HCEC 1CT (cell line): ENCODE data around the gene MYL6.
A peak's percentile ranks its signal among the peaks of the same experiment; 100 is the strongest.
"Not testable (repeated sequence)": the region's sequence is repeated elsewhere in the genome, so short reads cannot be mapped to it uniquely, and the experiment has no call there.

ENCODE experiments used
- DNase-seq: peaks from one replicate; pipeline ENCODE4 v3.0.0-alpha.2; 2017

Gene MYL6

DNA sequence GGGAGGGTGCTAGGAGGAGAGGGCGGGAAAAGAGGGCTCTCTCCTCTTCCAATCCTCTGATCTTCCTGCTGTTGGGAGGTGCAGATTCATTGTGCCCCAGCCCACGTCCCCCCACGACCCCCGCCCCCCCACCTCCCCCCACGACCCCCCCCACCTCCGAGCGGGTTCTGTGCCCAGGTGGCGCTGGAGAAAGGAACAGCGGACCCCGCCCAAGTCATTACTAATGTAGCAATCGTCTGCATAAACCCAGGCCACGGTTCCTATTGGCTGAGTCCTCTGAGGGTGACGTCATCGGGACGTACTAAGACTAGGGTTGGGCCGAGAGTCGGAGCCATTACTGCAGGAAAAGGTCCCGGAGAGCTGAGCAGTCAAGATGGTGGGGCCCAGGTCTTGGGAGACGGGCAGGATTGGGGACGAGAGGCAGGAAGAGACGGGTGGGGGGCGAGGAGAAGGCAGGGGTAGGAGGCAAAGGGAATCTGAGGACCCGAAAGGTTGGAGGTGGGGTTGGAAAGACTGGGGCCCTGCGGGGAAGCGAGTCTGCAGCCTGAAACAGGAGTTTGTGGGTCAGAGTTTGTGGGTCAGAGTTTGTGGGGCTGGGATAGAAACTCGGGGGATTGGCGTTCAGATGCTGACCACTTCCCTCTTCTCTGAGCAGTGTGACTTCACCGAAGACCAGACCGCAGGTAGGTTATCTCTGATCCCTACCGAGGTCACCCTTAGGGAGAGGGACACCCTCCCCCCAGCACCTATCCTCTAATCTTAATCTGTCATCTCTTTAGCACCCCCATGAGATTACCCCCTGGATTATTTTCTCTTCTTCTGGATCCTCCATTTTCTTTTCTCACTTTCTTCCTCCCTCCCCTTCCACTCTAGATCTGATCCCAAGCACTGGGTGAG, at the start of gene MYL6:
Gene MYL6 (plus strand): TSS at position 331 of the 897 bp plus-strand sequence. CDS start 43 bp downstream, at position 374.
- DNase-seq, result peak; percentile 98

DNA sequence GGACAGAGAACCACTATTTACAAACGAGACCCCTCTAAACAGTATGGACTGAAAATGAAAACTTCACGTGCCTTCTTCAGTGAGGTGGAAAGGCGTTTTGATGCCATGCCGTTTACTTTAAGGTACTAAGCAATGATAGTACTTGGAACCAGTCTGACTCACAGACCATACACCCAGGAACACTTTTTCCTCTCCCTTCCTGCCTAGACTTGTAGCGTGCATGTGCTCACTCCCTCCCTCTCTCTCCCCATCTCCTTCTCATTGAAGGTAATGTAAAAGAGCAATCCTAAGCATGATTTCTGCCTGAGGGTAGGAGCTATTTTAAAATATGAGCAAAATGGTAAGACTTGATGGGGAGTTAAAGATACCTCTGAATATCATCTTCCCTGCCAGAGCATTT, 47.6 kb upstream of the MYL6 start:
- no peak for DNase-seq

DNA sequence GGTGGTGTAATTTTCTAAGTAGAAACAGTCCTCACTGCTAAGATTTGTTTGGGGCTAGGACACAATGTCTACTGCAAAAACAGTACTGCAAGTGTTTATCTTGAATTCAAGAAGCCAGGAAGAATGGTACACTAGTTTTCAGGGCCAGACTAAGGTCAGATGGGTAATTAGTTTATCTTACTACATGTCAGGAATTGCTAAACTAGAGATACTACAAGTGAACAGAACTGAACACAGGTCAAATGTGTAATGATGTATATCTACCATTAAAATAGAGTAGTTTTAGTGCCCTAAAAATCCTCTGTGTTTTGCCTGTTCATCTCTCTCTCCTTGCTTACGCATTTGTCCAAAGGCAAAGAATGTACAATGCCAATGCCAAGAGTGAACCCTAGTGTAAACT, 44.1 kb upstream of the MYL6 start:
- DNase-seq, result no peak

DNA sequence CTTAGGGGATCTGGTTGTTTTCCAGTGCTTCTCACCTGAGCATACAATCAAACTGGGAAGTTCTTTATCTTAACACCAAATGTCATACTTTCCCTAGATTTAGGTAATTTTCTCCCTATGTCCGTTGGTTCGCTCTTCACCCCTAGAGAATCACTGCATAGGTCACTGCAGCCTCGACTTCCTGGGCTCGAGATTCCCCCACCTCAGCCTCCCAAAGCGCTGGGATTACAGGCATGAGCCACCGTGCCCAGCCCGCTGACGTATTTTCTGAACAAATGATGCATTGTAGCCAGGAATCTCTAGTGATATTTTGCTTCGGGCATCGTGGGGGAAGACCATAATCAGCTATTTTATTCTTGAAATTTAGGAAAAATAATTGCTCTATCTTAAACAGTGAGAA, 42.8 kb upstream of the MYL6 start:
- no peak for DNase-seq

DNA sequence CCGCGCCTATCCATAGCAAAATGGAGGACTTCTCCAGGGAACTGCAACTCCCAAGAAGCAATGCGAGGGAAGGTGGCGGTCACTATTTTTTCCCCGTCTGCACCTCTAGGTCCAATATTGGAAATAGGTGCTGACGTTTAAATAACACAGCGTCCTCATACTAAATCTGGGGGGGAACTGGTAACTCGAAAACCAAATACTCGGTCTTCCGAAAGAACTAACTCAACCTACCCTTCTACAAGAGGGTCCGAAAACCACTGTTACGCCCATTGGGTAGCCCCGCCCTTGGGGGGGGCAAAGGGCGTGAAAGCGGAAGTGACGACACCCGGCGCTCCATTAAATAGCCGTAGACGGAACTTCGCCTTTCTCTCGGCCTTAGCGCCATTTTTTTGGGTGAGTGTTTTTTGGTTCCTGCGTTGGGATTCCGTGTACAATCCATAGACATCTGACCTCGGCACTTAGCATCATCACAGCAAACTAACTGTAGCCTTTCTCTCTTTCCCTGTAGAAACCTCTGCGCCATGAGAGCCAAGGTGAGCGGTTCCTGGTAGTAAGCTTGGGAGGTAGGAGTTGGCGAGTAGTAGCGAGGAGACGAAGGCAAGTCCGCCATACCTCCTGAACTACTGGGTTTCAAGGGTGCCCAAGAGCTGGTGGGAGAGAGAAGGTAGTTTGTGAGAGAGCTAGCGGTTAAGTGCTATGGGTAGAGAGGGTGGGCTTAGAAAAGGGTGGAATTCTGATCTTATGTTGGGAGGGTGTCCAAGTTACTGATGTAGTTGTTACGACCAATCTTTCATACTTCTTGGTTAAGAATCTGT, 41.7 kb upstream of the MYL6 start, which contains the start of gene RPL41:
Gene RPL41 (plus strand): TSS at position 367 of the 815 bp plus-strand sequence.
- peak; percentile 86 for DNase-seq

DNA sequence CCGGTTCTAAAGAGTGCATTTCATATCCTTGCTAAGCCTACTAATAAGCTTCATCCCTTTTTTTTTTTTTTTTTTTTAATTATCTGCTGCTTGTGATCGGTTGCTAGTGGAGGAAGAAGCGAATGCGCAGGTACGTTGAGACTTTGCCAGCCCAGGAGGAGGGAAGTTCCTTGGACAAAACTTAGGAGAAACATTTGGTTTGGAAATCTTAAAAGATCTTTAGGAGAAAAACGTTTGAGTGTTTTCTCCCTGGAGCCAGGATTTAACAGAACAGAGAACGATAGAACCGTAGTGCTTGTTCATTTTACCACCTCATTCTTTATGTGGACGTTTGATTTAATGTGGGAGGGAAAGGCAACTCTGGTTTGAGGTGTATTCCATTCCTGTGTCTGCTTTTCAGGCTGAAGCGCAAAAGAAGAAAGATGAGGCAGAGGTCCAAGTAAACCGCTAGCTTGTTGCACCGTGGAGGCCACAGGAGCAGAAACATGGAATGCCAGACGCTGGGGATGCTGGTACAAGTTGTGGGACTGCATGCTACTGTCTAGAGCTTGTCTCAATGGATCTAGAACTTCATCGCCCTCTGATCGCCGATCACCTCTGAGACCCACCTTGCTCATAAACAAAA, 41.0 kb upstream of the MYL6 start:
- not testable (repeated sequence) for DNase-seq

DNA sequence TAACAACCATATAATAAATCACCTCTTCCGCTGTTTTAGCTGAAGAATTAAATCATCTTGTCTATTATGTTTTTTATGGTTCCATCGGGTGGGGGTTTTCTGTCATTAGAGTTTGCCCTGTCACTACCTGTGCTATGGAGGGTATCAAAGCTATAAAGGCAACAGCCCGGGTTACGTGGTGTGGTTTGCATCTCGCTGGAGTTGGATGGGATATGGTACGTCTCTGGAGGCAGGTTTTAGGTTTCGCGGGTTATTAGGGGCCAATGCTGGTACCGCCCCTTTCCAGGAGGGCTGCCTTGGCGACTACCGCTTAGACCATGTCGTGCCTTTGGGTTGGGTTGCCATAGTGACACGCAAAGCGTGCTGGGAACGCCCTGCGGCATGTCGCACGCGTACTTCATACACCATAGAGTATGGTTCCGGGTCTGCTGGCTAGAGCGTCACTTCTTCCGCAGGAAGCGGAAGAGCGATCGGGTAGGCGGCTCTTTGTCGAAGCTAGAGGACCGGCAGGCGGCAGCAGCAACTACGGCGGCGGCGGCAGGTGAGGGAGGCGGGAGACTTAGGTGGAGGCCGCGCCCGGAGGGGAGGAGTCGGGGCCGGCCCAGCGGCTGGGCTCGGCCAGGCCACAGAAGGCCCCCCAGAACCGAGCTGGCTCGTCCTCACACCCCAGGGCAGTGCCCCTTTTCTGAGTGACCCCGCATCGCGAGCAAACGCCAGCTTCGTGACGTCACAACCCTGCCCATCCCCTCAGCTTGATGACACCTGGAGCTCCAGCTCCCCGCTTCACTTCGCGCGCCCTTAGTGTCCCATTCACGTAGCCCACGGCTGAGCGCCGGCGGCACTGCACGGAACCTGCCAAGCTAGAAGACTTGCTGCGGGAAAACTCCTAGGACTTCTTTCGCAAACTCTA, 40.1 kb upstream of the MYL6 start, which contains the start of gene ZC3H10:
Gene ZC3H10 (plus strand): TSS at position 489 of the 910 bp plus-strand sequence. CDS start 2,297 bp downstream, outside the sequence.
- DNase-seq, result peak; percentile 100

DNA sequence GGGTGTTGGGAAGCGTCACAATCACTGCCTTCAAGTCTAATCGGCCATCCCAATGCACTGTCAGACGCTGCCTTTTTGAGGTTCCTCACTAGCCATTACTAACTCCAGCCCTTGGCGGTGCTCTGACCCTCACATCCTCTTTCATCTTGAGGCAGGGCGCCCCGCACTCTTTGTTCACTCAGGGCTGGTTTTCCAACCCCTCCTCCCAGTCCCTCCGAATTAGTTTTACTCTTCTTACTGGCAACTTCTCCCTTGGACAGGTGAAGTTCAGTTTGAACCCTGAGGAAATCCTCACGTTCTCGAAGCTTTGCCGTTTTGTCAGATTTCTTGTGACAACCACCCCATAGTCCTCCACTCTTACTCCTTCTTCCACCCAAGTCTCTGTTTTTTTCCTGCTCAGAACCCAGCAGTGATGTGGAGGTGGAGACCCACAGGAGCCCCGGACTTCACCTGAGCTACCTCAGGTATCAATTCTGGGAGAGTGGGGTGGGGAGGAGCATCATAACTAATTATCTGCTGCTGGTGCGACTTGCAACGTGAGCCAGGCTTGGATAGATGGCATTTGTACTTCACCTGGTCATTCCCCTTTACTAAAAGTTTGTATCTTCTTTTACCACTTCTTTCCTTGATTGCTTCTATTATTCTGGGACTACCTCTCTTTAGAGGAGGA, 39.3 kb upstream of the MYL6 start:
- DNase-seq, result no peak

DNA sequence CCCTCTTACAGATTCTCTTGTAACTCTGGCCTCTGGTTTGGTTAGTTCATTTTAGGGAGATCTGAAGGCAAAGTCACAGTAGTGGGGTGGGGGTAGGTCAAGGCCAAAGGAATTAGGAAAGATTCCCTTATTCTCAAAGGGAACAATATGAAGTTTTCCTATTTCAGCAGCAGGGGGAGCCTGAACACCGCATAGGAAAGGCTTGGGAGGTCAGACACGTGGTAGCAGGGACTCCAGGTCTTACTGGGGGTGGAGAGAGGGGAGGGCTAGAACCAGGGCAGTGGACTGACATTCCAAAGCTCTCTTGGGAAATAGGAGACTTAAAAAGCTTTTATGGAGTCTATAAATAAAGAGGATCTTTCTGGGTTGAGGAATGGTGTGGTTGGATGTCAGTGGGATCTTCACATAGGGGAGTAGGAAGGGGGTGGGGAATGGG, 38.8 kb upstream of the MYL6 start:
- DNase-seq, result peak; percentile 87

DNA sequence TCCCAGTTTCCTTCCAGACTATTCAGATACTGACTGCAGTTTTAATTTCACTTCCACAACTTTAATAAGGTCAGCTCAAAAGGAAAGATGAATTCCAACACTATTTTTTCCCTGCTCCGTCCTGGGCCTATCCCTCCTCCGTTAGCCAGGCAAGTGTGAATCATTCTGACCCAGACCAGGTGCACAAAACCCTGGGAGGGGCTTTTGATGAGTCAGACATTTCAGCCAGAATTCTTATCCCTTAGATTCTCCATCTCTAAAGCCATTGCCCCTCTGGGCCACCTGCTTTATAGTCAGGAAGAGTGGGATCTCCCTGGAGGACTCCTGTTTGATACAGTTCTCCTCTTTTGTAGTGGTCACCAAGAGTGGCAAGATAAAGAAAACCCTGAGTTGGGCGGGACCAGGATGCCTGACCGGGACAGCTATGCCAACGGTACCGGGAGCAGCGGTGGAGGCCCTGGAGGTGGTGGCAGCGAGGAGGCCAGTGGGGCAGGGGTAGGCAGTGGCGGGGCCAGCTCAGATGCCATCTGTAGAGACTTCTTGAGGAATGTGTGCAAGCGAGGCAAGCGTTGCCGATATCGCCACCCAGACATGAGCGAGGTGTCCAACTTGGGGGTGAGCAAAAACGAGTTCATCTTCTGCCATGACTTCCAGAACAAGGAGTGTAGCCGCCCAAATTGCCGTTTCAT, 37.9 kb upstream of the MYL6 start:
- DNase-seq, result no peak

DNA sequence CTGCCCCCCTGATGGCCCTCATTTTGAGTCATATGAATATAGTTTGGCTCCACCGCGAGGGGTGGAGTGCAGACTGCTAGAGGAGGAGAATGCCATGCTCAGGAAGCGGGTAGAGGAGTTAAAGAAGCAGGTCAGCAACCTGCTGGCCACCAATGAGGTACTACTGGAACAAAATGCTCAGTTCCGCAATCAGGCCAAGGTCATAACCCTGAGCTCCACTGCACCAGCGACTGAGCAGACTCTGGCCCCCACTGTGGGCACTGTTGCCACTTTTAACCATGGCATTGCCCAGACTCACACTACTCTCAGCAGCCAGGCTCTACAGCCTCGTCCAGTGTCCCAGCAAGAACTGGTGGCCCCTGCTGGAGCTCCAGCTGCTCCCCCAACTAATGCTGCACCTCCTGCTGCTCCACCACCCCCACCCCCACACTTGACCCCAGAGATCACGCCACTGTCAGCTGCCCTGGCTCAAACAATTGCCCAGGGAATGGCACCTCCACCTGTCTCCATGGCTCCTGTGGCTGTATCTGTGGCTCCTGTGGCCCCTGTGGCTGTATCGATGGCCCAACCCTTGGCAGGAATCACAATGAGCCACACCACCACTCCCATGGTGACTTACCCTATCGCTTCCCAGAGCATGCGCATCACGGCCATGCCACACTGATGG, 36.8 kb upstream of the MYL6 start:
- no peak for DNase-seq

DNA sequence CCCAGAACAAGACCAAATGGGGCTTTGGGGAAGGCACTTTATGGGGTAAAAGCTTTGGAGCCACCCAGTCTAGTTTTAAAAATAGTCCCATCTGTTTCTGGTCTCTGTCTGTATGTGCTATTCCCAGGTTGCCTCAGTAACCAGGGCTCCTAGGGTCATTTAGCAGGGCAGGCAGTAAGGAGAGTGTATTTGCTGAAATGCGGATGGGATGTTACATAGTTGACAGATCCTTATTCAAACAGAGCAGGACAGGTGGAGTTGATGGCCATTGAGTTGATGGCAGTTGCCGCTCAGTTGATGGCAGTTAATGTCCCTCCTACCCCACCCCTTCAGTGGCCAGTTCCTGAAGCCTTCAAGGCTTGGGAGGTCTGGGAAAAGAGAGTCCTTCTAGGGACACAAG, 35.5 kb upstream of the MYL6 start:
- no peak for DNase-seq

DNA sequence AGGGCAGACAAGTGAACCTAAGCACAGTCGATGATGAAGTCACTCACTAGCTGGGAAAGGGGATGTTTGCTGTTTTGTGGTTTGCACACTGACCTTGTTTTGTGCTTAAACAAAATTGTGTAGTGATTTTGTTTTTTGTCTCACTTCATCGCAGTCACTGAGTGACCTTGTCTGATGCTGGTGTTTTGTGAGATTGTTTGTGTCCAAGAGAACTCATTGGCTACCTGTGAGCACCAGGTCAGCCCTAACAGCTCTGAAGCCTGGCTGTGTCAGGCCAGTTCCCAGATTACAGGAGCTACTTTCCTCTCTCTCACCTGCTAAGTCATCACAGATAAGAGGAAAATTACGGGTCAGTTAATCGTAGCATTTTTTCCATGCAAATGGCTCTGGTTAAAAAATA, 34.0 kb upstream of the MYL6 start:
- no peak for DNase-seq

DNA sequence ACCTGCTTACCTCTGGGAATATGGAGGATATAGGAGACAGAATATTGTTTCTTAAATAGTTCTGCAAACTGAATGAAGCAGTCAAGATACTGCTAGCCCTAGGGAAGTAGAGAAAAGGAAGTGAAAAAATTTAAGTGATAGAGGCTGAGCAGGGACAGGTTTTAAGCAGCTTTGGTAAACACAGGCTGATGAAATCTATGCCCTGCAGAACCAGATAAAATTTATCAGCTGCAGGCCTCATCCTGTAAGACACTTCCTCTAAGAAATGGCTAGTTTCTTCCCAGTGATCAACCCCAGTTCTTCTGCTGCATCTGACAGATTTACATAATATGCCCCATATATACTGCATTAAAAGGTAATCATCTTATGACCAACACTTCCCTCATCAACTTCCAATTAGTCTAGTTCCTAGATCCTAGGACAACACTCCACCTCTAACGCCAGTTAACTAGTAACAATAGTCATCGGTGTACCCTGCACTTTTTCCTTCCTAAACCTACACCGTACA, 31.4 kb upstream of the MYL6 start:
- DNase-seq, result no peak

DNA sequence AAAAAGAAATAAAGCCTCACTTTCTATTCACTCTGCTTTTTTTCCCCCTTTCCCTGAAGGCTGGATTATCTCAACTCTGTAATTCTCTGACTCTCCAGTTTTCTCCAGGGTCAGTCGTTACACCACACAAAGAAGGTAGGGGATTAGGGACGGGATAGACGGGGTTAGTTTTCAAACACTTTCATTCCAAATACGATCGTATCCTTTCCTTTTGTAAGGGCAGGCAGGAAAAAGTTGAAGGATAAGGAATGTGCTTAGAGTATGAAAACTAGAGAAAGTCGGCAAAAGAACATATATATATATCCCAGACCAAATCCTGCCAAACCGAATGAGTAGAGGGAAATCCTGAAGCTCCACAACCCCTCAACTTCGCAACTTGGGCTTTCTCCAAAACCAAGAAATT, 30.7 kb upstream of the MYL6 start:
- no peak for DNase-seq

DNA sequence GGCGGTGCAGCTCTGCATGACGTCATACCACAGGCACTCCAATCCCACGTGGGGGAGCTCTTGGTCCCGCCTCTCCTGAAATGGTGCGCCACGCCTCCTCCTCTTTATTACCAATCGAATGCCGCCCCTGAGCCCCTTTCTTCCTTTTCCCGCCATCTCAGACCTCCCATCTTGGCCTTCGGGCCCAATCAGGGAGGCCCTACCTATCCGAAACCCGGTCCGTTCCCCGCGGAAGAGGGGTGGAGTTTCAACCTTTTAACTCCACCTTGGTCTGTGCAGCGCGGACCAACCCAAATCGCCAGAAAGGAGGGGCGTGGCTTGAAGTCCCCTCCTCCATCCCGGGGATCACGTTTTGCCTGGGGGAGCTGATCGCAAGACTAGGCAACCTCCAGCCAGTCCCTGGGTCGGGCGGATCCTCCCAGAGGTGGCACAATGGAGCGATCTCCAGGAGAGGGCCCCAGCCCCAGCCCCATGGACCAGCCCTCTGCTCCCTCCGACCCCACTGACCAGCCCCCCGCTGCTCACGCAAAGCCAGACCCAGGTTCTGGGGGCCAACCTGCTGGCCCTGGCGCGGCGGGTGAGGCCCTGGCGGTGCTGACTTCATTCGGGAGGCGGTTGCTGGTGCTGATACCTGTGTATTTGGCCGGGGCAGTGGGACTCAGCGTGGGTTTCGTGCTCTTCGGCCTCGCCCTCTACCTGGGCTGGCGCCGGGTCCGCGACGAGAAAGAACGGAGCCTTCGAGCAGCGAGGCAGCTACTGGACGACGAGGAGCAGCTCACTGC, 30.1 kb upstream of the MYL6 start, which contains the start of gene ESYT1:
Gene ESYT1 (plus strand): TSS at position 380 of the 782 bp plus-strand sequence. CDS start 53 bp downstream, at position 433.
- peak; percentile 99 for DNase-seq

DNA sequence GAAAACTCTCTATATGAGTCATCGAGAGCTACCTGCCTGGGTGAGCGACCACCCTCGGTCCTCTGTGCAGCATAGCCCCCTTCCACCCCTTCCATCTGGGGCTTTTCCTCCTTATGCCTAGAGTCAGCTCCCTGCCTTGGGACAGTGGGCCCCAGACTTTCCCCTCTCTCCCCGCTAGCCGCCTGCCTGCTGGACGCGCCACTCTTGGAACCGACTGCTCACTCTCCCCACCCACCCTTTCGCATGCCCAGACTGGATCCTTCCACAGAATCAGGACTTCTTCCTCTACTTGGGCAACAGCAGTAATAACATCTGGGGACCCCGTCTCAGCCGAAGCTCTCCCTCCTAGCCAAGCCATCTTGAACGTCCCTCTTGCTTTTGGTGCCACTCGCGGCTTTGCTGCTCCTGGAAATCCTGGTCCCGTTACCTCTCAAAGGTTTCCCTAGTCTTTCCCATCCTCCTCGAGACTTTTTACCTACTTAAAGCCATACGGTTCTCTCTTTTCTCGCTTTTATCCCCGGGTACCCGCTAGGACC, 29.4 kb upstream of the MYL6 start:
- peak; percentile 22 for DNase-seq

DNA sequence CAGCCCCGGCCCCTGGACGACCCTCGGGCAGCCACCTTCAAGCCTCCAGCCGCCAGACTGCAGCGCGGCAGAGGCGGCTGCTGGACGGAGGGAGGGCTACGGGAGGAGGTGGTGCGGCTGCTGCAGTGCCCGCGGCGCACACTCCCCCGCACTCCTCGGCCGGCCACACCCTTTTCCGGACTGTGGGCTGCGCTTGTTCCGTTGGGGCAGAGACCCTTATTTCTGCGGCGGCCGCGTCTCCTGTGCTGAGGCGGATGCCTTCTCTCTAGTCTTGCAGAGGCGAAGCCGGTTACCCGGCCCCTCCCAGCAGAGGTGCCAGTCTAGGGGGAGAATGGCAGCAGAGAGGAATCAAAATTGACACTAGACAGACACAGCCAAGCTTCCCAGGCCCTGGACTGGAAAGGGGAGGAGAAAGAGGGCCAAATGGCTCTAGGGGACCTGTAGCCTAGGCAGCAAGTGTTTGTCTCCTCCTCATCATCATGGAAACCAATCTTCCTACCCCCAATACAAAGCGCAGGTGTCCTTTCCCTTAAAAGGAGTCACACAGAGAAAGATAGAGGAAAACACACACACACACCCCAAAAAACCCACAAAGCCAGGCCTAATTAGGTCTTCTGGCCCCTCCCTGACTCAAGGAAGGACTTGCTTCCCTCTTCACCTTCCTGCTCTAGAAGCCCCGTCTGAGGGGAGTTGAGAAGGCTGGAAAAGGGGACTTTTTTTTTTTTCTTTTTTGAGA, 28.8 kb upstream of the MYL6 start:
- DNase-seq, result peak; percentile 26
